ENCODE data around the gene TBC1D1.

Gene TBC1D1

DNA sequence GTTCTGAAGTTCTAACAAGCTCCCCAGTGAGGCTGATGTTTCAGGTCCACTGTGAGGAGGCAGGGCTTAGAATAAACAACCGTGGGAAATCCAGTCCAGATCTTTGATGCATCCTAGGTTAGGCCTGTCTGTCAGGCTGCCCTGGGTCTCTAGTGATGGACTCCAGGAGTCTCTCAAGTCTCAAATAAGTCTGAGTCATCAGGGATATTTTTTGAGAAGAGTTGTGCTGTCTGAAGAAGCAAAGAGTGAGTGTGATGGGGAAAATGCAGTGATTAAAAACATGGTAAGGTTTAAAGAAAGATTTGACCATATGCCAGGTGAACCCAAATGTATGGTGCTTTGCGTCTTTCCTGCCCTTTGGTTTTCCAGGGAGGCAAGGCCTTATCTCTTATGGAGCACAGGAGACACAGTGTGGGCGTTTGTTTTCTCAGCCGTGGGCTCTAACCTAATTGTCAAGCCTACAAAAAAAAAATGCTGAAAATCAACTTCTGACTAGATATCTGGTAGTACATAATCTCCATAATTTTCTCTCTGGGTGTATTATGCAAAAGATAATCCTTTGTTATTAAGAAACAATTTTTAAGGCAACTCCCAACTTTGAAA lies 170.0 kb downstream of the TBC1D1 start:
- no peak for DNase-seq

DNA sequence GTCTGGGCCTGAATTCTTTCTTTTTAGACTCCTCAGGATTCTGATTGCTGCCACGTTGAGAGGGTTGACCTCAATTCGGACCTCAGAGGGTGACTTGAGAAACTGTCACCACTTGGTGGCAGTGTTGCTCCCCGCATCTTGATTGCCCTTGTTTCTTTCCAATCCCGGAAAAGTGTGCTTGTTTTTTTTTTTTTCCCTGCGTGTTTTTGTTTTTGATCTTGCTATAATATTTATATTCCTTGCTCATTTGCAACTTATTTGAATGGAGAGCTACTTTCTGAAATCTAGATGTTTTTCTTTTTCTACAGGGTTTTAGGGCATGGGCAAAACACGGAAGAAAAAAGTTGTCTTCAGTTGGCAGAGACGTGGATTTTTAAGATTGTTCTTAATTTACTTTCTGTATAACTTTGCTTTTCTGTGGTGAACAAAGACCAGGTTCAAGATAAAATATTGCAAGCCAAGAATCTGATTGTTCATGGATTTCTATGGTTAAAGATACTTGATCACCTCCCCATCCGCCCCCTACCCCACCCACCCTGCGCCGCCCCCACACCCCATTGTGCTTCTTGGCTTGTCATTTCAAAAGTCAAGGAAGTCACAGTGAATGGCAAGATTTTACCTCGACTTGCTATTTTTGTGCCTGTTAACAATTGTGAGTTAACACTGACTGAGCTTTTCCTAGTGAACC lies 171.3 kb downstream of the TBC1D1 start:
- DNase-seq, result peak; percentile 35 to 69

DNA sequence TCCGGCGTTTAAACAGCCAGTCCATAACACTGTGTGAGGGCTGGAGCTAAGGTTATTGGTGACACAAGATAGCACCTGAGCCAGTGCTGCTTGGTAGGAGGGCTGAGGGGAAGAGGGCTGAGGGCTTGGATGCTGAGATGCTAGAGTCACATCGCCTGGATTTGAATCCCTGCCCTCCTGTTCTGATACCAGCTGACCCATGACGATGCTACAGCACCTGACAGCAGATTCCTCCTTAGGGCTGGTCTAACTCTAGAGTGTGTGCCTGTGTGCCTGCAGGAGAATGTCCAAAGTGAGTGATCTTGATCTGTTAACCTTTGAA lies 171.9 kb downstream of the TBC1D1 start:
- no peak for DNase-seq

GRCh38 chr4:38065176-38065575 lies 174.3 kb downstream of the TBC1D1 start:
- DNase-seq, result no peak

- no peak for DNase-seq
Observed at GRCh38 chr4:38065900-38066299, 175.0 kb downstream of the TBC1D1 start.

GRCh38 chr4:38067499-38067898 lies 176.6 kb downstream of the TBC1D1 start:
- DNase-seq, result no peak

- no peak for DNase-seq
Observed at GRCh38 chr4:38068107-38068506, 177.2 kb downstream of the TBC1D1 start.

- DNase-seq, result peak in 1 of 2 experiments; percentile 17
Observed at GRCh38 chr4:38069271-38069760, 178.4 kb downstream of the TBC1D1 start.

DNA sequence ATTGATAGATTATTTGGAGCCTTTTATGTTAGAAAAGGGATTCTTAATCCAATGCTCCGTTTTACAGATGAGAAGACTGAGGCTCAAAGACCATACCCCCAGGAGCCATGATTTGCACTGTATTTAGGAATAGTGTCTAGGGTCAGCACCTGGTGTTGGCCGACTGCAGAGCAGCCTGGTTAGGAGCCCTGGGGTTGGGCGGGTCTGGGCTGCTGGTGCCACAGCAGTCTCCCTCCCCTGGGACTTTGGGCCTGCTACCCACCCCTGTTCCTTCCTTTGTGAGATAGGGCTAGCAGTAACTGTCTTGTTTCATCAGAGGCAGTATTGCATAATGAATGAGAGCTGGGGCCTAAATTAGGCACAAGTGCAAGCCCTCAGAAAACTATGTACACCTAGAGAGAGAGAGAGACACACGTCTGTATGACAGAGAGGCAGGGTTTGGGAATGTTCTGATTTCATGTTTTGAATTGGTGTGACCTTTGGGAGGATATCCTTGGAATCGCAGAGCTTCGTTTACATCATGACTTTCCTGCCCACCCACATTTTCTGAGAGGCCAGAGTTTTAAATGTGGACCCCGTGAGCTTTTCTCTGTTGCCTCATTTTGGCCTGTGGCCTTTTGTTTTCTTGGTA lies 181.0 kb downstream of the TBC1D1 start:
- DNase-seq, result no peak

DNA sequence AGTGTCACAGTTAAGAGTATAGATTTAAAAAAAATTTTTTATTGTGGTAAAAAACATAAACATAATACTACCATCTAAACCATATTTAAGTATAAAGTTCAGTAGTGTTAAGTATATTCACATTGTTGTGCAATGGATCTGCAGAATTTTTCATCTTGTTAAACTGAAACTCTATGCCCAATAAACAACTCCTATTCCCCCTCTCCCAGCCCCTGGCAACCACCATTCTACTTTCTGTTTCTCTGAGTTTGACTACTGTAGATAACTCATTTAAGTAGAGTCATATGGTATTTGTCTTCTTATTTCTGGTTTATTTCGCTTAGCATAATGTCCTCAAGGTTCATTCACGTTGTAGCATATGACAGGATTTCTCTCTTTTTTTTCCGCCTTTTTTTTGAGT lies 181.7 kb downstream of the TBC1D1 start:
- DNase-seq, result no peak

DNA sequence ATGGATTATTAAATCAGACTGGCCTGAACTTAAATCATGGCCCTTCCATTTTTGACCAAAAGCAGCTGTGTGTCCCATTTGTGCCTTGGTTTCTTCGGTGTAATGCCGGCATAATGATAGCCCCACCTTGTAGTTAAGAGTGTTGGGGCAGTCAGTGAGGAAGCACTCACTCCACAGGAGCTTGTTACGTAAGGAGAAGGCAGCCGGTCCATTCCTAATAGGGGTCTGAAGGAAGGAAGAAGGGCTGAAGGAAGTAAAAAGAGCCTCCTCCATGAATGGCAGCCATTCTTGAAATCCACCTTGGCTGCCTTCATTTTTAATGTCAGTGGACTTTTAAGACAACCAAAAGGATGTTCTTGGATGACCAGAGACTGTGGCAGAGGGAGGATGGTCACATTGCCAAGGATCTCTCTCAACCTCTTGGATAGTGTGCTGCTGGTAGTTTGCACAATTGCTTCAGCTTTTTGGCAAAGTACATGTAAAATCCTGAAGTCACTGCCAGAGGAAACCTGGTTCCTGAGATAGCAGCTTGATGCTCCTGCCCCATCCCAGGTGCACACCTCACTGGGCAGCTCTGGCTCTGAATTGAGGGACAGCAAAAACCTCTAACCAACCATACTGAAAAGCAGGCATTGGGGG lies 182.8 kb downstream of the TBC1D1 start:
- no peak for DNase-seq

DNA sequence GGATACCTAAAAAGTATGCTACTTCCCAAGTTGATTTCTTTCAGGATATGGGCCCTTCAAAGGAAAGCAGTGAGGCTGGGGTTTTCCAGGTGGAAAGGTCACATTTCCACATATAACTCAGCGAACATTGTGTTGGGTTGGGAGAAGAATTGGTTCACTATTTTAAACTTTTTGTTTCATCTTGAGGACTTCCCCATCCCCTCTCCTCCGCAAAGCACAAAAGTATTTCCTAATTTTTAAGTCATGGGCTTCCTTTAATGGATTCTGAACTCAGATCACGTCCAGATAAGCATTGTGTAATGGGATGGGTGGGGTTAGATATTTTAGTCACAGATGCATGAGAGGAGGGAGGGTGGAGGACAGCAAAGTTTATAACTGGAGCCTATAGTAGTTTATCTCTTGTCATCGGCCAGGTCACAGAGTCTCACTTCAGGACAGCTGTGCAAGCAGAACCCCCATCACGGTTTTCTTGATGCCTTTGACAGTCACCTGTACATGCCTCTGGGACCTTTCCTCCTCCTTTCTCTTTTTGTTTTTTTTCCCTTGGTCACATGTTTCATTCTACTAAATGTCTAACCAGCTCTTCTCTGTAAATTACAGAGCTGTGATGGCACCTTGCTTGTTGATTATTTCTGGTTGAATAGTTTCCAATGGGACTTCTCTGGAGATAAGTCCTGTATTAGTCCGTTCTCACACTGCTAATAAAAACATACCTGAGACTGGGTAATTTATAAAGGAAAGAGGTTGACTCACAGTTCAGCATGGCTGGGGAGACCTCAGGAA lies 184.7 kb downstream of the TBC1D1 start:
- DNase-seq, result no peak

DNA sequence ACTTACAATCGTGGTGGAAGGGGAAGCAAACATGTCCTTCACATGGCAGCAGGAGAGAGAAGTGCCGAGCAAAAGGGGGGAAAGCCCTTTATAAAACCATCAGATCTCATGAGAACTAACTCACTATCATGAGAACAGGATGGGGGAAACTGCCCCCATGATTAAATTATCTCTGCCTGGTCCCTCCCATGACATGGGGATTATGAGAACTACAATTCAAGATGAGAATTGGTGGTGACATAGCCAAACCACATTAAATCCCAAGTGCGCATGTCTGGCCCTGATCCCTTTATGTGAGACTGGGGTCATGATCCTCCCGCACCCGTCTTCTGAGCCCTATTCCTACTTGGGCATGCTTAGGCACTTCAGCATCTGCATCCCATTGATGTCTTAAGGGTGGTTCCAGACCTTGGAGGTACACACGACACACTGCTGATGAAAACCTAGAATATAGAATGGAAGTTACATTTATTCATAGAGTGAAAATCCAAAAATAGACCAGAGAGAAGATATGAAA lies 185.3 kb downstream of the TBC1D1 start:
- no peak for DNase-seq

DNA sequence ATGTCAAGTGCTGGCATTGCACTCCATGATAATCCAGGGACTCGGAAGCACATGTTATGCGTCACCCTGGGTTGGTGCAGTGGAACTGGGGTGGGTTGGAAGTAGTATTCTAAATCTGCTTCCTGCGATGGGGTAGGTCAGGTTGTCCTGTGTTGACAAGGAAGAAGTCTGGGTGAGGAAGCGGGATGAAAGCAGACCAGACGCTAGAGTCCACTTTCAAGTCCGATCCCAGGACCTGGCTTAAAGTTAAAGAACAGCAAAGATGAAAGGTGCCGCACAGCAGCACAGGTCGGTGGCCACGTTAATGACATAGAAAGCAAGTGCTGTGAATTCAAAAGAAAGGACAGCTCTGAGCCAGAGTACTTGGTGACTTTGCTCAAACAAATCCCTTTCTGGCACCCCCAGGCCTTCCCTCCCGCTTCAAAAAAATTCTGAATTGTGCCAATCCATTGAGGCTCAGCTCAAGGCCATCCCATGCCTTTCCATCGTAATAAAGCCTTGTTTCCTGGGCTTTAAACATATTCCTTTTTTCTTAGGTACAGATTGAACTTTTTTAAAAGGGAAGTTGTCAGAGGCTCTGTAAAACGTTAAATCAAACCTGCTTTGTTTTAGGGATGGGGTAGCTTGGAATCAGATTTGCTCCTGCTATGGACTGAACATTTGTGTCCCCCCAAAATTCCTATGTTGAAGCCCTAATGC lies 187.1 kb downstream of the TBC1D1 start:
- no peak for DNase-seq

DNA sequence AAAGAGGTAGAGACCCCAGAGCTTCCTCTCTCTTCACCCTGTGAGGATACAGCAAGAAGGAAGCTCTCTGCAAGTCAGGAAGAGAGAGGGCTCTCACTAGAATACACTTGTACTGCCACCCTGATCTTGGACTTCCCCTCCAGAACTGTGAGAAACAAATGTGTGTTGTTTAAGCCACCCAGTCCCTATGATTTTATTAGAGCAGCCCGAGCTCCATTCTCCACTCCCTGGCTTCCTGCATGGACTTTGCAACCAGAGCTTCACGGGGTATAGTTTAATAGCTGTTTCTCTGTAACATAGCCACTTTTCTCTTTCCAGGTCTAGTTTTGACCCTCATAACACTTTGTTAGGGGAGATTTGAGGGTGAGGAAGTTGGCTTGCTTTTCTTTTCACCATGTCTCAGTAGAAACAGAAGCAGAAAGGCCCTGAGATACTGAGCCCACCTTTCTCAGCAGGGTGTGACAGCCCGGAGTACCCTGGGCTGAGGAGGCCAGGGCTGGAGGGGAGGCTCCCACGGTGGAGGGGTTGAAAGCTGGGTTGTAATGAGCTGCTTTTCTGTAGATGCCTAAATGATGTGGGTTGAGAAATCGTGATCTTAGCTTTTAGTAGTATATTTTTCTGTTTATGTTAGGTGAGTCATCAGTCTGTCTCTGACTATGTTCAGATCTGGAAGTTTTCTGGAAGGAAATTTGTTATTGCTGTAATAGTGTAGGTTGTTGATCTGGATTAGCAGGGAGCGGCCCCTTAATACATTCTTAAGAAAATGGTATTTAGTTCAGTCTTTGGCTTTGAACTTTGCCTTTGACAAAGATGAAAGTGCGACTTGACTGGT lies 187.9 kb downstream of the TBC1D1 start:
- DNase-seq, result no peak

GRCh38 chr4:38080061-38080974 lies 189.4 kb downstream of the TBC1D1 start:
- no peak for DNase-seq

- DNase-seq, result no peak
Observed at GRCh38 chr4:38082021-38082420, 191.1 kb downstream of the TBC1D1 start.

GRCh38 chr4:38082424-38083385 lies 191.8 kb downstream of the TBC1D1 start:
- DNase-seq, result no peak
